SK-N-MC (cell line): ENCODE results near the gene TERB1.

Source experiments
- DNase-seq: peaks from one replicate; pipeline ENCODE4 v3.0.0-alpha.2; 2011; ENCODE audit warnings: low read depth, low spot score
- H3K27ac ChIP-seq: fragments of 200-600 bp; sonication (generic); 2 replicates; pipeline ENCODE4 v1.5.1; 2016; ENCODE audit warnings: mixed run types
- H3K36me3 ChIP-seq: fragments of 200-600 bp; sonication (generic); 2 replicates; pipeline ENCODE4 v1.6.1; 2017; ENCODE audit warnings: antibody characterized with exemption, low read length, mixed read lengths; ENCODE audit not compliant: insufficient read depth
- H3K4me3 ChIP-seq: fragments of 200-600 bp; sonication (generic); 2 replicates; pipeline ENCODE4 v1.5.1; 2016
- H3K9ac ChIP-seq: fragments of 200-600 bp; sonication (generic); 2 replicates; pipeline ENCODE4 v1.8.0; 2017; ENCODE audit warnings: mixed run types, mixed read lengths; ENCODE audit not compliant: insufficient read length
- H3K9me3 ChIP-seq: fragments of 200-600 bp; sonication (generic); 2 replicates; pipeline ENCODE4 v1.6.1; 2017; ENCODE audit warnings: low read depth, mild to moderate bottlenecking, antibody characterized with exemption, low read length, moderate library complexity, mixed read lengths
- EZH2 ChIP-seq: fragments of 200-600 bp; sonication (generic); IDR thresholded peaks from one replicate; pipeline ENCODE4 v1.6.1; 2017; ENCODE audit warnings: antibody characterized with exemption
- FOXP2 ChIP-seq: optimal IDR thresholded peaks from 2 replicates; pipeline ENCODE3; 2011; ENCODE audit warnings: mild to moderate bottlenecking, moderate library complexity; ENCODE audit not compliant: insufficient read depth; ENCODE audit errors: extremely low read length, control extremely low read depth
- POLR2AphosphoS5 ChIP-seq: IDR thresholded peaks from 2 replicates; pipeline ENCODE4 v1.6.1; 2012; ENCODE audit warnings: mild to moderate bottlenecking, low read depth, low read length, borderline replicate concordance

Gene TERB1

GRCh38 chr16:66731101-66731500 lies 70.3 kb downstream of the TERB1 start:
- no peak for TF ChIP-seq EZH2
- no peak for TF ChIP-seq POLR2AphosphoS5
- TF ChIP-seq FOXP2 = no peak

DNA sequence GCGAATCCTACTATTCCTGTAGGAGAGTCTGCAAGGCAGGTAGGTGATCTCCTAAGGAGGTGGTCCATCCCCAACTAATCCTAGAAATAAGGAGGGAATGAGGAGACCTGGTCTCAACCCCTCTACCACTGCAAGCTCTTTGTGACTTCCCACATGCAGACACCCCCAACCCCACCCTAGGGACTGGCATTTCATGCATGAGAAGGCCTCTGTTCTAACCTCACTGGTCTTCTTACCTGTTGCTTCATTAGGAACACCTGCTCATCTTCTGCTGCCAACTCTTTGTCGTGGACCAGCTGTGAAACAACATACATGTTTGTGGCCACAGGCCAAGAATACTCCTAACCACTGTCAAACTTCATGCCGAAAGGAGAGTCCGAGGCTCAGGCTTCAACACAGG lies 72.6 kb downstream of the TERB1 start:
- Histone ChIP-seq H3K9me3 (no peaks in the 10 kb centered on the region), H3K36me3 (peaks cover 46% of the 10 kb centered on the region), H3K27ac (no peak overlapping the region), H3K9ac (no peak overlapping the region), H3K4me3 (no peak overlapping the region)
- DNase-seq = no peak
- TF ChIP-seq POLR2AphosphoS5 = no peak
- no peak for TF ChIP-seq FOXP2
- TF ChIP-seq EZH2 = no peak

More at GRCh38 chr16:66731101-66731500, 70.3 kb downstream of the TERB1 start:
- Histone ChIP-seq H3K9me3 (no peaks in the 10 kb centered on the region), H3K9ac (no peak overlapping the region), H3K27ac (no peak overlapping the region), H3K36me3 (peaks cover 45% of the 10 kb centered on the region), H3K4me3 (no peak overlapping the region)
- no peak for DNase-seq

DNA sequence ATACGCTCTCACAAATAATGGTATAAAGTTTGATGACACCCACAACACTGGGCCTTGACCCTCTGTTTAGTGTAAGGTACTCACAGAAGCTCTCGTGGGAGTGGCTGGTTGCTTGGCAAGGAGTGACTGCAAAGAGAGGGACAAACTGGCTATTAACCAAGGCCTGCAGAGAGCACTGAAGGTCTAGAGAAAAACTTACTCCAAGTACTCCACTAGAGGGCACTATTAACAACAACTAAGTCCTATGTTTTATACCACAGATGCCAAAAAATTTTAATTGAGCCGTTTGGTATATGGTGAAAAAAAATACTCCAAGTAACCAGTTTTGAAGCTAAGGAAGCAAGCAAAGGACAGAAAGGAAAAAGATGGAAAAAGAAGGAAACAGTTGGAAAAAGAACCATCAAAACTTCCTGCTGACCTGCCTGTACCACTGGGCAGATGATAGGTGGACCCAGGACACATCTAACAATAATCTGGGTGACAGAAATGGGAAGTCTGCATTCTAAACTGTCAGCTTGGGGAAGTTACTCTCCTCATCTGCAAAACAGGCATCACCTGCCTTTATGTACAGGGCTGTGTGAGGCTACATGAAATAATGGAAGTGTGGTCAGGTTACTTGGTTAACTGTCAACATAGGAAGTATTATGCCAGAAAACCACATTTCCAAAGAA lies 73.1 kb downstream of the TERB1 start:
- no peak for TF ChIP-seq FOXP2
- Histone ChIP-seq H3K27ac (no peak overlapping the region), H3K9ac (no peak overlapping the region), H3K4me3 (no peak overlapping the region), H3K9me3 (no peaks in the 10 kb centered on the region), H3K36me3 (peaks cover 49% of the 10 kb centered on the region)
- no peak for DNase-seq

- TF ChIP-seq FOXP2 (no peak), EZH2 (no peak), POLR2AphosphoS5 (no peak)
- Histone ChIP-seq H3K4me3 (no peak overlapping the region), H3K9ac (no peak overlapping the region), H3K36me3 (peaks cover 20% of the 10 kb centered on the region), H3K9me3 (no peaks in the 10 kb centered on the region), H3K27ac (no peak overlapping the region)
- DNase-seq = no peak
Observed at GRCh38 chr16:66720766-66721165, 80.6 kb downstream of the TERB1 start.

DNA sequence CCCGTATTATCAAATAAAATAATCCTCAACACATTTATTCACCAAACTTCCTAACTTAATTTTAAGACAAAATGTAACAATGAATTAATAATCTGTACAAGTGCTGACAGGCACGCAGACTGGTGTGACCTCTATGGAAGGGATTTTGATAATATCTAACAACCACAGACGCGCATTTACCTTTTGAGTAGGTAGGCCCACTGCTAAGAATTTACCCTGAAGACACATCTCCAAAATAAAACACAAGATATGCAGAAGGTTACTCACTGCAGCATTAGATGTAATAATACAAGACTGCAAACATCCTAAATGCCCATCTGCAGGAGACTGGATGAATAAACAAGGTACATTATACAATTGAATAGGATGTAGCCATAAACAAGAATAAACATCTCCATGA lies 82.1 kb downstream of the TERB1 start:
- TF ChIP-seq POLR2AphosphoS5 (no peak), EZH2 (no peak), FOXP2 (no peak)
- H3K4me3 ChIP-seq = no peak overlapping the region
- H3K9me3 ChIP-seq = no peaks in the 10 kb centered on the region
- DNase-seq = no peak
- H3K27ac ChIP-seq = no peak overlapping the region
- no peak overlapping the region for H3K9ac ChIP-seq
- H3K36me3 ChIP-seq = peaks cover 13% of the 10 kb centered on the region; the same call in 1 of the 2 replicates

GRCh38 chr16:66717776-66718175 lies 83.6 kb downstream of the TERB1 start:
- no peak for DNase-seq
- no peaks in the 10 kb centered on the region for H3K9me3 ChIP-seq
- H3K9ac ChIP-seq = no peak overlapping the region
- no peak overlapping the region for H3K4me3 ChIP-seq
- H3K36me3 ChIP-seq = no peaks in the 10 kb centered on the region
- TF ChIP-seq FOXP2 = no peak
- no peak for TF ChIP-seq EZH2
- no peak for TF ChIP-seq POLR2AphosphoS5
- H3K27ac ChIP-seq = no peak overlapping the region

DNA sequence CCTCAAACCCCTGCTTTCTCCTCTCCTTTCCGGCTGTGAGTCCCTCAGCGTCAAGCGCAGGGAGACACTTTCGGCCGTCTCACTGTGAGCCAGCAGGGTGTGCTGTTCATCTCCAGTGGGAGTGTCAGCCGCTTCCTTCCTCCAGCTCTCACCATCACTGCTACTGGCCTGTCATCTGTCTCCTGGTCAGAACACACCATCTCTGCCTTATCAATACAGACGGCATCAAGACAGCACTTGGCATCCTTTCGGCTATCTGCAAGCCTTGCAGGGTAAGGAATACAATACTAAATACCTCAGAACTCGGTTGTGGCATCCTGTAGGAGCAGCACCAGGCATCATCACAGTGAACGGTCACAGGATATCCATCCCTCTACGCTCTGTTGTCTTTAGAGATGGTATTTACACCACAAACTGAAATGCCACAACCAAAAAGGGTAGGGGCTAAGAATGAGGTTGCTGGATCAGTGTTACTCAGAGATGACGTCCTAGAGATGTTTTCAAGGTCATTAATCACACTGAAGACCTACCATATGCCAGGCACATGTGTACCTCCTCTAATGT lies 84.2 kb downstream of the TERB1 start:
- DNase-seq = no peak
- TF ChIP-seq POLR2AphosphoS5 (no peak), FOXP2 (no peak), EZH2 (no peak)
- H3K4me3 ChIP-seq = no peak overlapping the region
- H3K9me3 ChIP-seq = no peaks in the 10 kb centered on the region
- H3K9ac ChIP-seq = no peak overlapping the region
- no peaks in the 10 kb centered on the region for H3K36me3 ChIP-seq
- no peak overlapping the region for H3K27ac ChIP-seq

DNA sequence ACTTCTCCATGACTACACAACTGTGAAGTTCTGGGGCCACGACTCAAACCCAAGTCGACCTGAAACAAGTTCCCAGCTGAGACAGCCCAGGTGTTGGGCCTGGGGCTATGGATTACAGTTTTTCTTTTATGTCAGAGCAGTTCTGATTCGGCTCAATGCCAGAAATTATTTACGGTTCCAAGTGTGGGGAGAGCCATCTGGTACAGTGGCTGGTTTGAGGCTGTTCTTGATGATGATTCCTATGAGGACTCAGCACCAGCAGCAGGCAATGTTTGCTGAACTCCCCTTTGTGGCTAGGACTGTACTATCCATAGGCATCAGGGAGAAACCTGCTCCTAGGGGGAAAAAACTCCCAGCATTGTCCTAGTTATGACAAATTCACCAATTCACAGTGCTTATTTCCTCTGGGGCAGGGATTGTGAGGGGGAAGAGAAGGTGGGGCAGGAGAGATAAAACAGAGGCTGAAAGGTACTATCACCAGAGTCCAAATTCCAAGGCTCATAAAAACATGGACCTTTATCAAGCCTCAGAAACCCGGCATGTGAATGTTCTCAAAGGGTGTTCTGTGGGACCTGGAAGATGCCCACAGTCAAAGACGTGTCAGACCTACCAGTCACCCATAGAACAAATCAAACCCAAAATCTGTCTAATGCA lies 86.6 kb downstream of the TERB1 start:
- H3K9ac ChIP-seq = no peak overlapping the region
- DNase-seq = no peak
- TF ChIP-seq FOXP2 (no peak), POLR2AphosphoS5 (no peak), EZH2 (no peak)
- no peak overlapping the region for H3K27ac ChIP-seq
- H3K4me3 ChIP-seq = no peak overlapping the region
- H3K36me3 ChIP-seq = no peaks in the 10 kb centered on the region
- no peaks in the 10 kb centered on the region for H3K9me3 ChIP-seq
